Hepatocyte (in vitro differentiated cells): ENCODE results near the gene SLC26A4. TPM values are rescaled to one million over a fixed set of nuclear protein-coding genes. Genes with fewer than 3 reads are reported as not detected.

Source experiments
- DNase-seq: peaks from one replicate; pipeline ENCODE4 v3.0.0-alpha.2; 2016; ENCODE audit warnings: low spot score
- H2AFZ ChIP-seq: fragments of 200-600 bp; sonication (generic); 2 replicates; pipeline ENCODE4 v1.6.0; 2016; ENCODE audit warnings: antibody characterized with exemption, mild to moderate bottlenecking
- H3K27ac ChIP-seq: fragments of 200-600 bp; sonication (generic); 2 replicates; pipeline ENCODE4 v1.5.1; 2016; ENCODE audit warnings: mild to moderate bottlenecking
- H3K27me3 ChIP-seq: fragments of 200-600 bp; sonication (generic); 2 replicates; pipeline ENCODE4 v1.6.1; 2016
- H3K36me3 ChIP-seq: fragments of 200-600 bp; sonication (generic); replicated peaks from 2 replicates; pipeline ENCODE4 v1.5.1; 2016; ENCODE audit warnings: low read depth; ENCODE audit not compliant: insufficient read depth
- H3K4me1 ChIP-seq: fragments of 200-600 bp; sonication (generic); 2 replicates; pipeline ENCODE4 v1.5.1; 2016; ENCODE audit warnings: mild to moderate bottlenecking, moderate library complexity; ENCODE audit not compliant: insufficient read depth
- H3K4me2 ChIP-seq: fragments of 200-600 bp; sonication (generic); 2 replicates; pipeline ENCODE4 v1.6.0; 2016
- H3K4me3 ChIP-seq: fragments of 200-600 bp; sonication (generic); 2 replicates; pipeline ENCODE4 v1.5.1; 2016; ENCODE audit warnings: mild to moderate bottlenecking
- H3K79me2 ChIP-seq: fragments of 200-600 bp; sonication (generic); 2 replicates; pipeline ENCODE4 v1.6.0; 2017; ENCODE audit warnings: mild to moderate bottlenecking
- H3K9me2 ChIP-seq: fragments of 200-600 bp; sonication (generic); replicated peaks from 2 replicates; pipeline ENCODE4 v1.6.0; 2017; ENCODE audit warnings: mild to moderate bottlenecking; ENCODE audit not compliant: insufficient read depth
- H3K9me3 ChIP-seq: fragments of 200-600 bp; sonication (generic); 2 replicates; pipeline ENCODE4 v1.5.1; 2016; ENCODE audit warnings: low read depth, mild to moderate bottlenecking
- H4K20me1 ChIP-seq: fragments of 200-600 bp; sonication (generic); 2 replicates; pipeline ENCODE4 v1.6.0; 2016; ENCODE audit warnings: mild to moderate bottlenecking; ENCODE audit not compliant: insufficient read depth, poor library complexity, severe bottlenecking
- CTCF ChIP-seq: fragments of 200-600 bp; sonication (generic); IDR thresholded peaks from 2 replicates; pipeline ENCODE4 v1.5.1; 2016; ENCODE audit warnings: antibody characterized with exemption, mild to moderate bottlenecking; ENCODE audit not compliant: poor library complexity
- EZH2 ChIP-seq: fragments of 200-600 bp; sonication (generic); IDR thresholded peaks from 2 replicates; pipeline ENCODE4 v1.6.1; 2016; ENCODE audit warnings: antibody characterized with exemption, mild to moderate bottlenecking, borderline replicate concordance
- EZH2phosphoT487 ChIP-seq: fragments of 200-600 bp; sonication (generic); IDR thresholded peaks from one replicate; pipeline ENCODE4 v1.6.1; 2018; ENCODE audit warnings: antibody characterized with exemption, mild to moderate bottlenecking, low read depth, moderate library complexity; ENCODE audit not compliant: unreplicated experiment, severe bottlenecking
- WGBS: methylation state at CpG from one replicate; pipeline ENCODE4 v1.1.6; 2016; ENCODE audit warnings: low lambda C conversion rate; ENCODE audit errors: missing lambda C conversion rate; 5-methylcytosine and 5-hydroxymethylcytosine counted together
- polyA plus RNA-seq: library from polyadenylated mRNA; unstranded; fragments of >200 nt; fragmentation: Nextera tagmentation; extraction: Ambion mirVana; gene quantifications from 2 replicates; pipeline ENCODE4 v1.2.1, GENCODE V29; 2016
- total RNA-seq: library from RNA; depleted of rRNA; stranded (reverse); fragments of >200 nt; gene quantifications from 2 replicates; pipeline ENCODE4 v1.2.3, GENCODE V29; 2014

SLC26A4 gene
- total and polyA plus RNA-seq, 2 experiments from 2014 or later = 0.20 TPM; not detected in 1

DNA sequence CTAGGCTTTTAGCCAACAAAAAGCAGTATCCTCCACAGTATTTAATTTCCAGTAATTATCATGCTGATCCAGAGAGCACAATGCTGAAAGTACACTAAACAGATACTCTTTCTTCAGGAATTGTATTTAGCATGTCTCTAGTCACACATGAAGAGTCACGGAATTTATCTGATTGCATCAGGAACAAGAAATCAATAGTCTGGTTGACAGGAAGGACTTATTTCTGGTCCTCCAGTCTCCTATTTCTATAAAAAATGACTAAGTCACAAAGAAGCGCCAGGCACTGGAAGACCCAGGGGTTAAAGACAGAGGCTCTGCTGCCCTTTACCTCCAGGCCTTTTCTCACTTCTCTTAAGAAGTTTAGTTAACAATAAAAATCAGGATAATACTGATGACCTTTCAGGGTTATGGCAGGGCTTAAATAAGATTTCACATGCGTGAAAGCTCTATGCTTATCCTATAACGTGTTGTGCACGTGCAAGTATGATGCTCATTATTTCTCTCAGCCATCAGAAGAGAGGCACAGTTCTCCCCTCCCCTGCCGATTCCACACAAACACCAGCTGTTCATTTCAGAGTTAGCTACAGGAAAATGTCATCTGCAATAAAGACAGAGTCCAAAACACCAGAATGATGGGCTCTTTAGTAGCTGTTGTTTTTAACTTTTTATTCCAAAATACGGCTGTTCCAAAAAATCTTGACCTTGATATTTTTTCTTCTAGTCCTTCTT lies 36.9 kb downstream of the SLC26A4 start:
- 78% methylated on average over 7 of the region's 7 CpGs for WGBS
- no peak overlapping the region for H3K4me2 ChIP-seq

GRCh38 chr7:107700570-107700969 lies 39.9 kb downstream of the SLC26A4 start:
- Histone ChIP-seq H3K79me2 (no peaks in the 10 kb centered on the region), H2AFZ (no peak overlapping the region), H3K36me3 (no peaks in the 10 kb centered on the region), H3K4me1 (no peaks in the 10 kb centered on the region), H3K4me3 (no peak overlapping the region), H3K27ac (no peak overlapping the region), H4K20me1 (no peaks in the 10 kb centered on the region), H3K4me2 (no peak overlapping the region), H3K9me2 (no peaks in the 10 kb centered on the region), H3K27me3 (peaks cover 20% of the 10 kb centered on the region), H3K9me3 (no peaks in the 10 kb centered on the region)
- TF ChIP-seq EZH2 (no peak), CTCF (no peak), EZH2phosphoT487 (no peak)
- DNase-seq = no peak

More for the DNA sequence above, 36.9 kb downstream of the SLC26A4 start:
- H3K79me2 ChIP-seq = no peaks in the 10 kb centered on the region
- H3K36me3 ChIP-seq = no peaks in the 10 kb centered on the region
- no peaks in the 10 kb centered on the region for H4K20me1 ChIP-seq
- H3K4me3 ChIP-seq = no peak overlapping the region
- no peaks in the 10 kb centered on the region for H3K4me1 ChIP-seq
- peaks cover 34% of the 10 kb centered on the region for H3K27me3 ChIP-seq
- no peaks in the 10 kb centered on the region for H3K9me3 ChIP-seq
- no peak overlapping the region for H3K27ac ChIP-seq
- no peak overlapping the region for H2AFZ ChIP-seq
- TF ChIP-seq CTCF (no peak), EZH2 (no peak), EZH2phosphoT487 (no peak)
- H3K9me2 ChIP-seq = no peaks in the 10 kb centered on the region
- DNase-seq = no peak

DNA sequence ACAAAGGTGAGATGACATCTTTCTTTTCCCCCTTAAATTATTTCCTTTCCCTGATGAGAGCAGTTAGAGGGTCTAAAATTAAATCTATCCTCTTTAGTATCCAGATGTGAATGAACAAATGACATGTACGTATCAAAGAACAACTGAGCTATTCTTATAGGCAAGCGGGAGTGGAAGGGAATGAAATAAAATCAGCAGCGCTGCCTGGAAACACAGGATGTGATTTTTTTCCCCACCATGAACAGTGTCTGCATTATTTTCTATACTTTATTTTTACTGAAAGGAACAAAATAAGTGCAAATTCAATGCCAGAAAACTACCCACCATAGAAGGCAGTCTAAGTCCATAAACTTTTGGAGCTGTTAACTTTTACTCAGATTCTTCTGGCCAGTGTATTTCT lies 40.6 kb downstream of the SLC26A4 start:
- H3K9me3 ChIP-seq = no peaks in the 10 kb centered on the region
- peaks cover 21% of the 10 kb centered on the region for H3K27me3 ChIP-seq
- no peaks in the 10 kb centered on the region for H3K4me1 ChIP-seq
- H3K79me2 ChIP-seq = no peaks in the 10 kb centered on the region
- H3K4me2 ChIP-seq = no peak overlapping the region
- H3K4me3 ChIP-seq = no peak overlapping the region
- no peaks in the 10 kb centered on the region for H4K20me1 ChIP-seq
- WGBS = 86% methylated on average over 3 of the region's 3 CpGs
- no peak overlapping the region for H2AFZ ChIP-seq
- no peaks in the 10 kb centered on the region for H3K36me3 ChIP-seq
- no peak for TF ChIP-seq CTCF
- TF ChIP-seq EZH2 = no peak
- TF ChIP-seq EZH2phosphoT487 = no peak
- no peak for DNase-seq
- no peak overlapping the region for H3K27ac ChIP-seq
- no peaks in the 10 kb centered on the region for H3K9me2 ChIP-seq
